Measurements from ENCODE around the gene CFL1. TPM values are rescaled to one million over a fixed set of nuclear protein-coding genes. Genes with fewer than 3 reads are reported as not detected.
A peak's percentile ranks its signal among the peaks of the same experiment; 100 is the strongest.

Gene CFL1
- total and polyA plus RNA-seq, 2 of the 4 experiments (the other 2 are of a cell fraction) = 960 to 2,231 TPM

DNA sequence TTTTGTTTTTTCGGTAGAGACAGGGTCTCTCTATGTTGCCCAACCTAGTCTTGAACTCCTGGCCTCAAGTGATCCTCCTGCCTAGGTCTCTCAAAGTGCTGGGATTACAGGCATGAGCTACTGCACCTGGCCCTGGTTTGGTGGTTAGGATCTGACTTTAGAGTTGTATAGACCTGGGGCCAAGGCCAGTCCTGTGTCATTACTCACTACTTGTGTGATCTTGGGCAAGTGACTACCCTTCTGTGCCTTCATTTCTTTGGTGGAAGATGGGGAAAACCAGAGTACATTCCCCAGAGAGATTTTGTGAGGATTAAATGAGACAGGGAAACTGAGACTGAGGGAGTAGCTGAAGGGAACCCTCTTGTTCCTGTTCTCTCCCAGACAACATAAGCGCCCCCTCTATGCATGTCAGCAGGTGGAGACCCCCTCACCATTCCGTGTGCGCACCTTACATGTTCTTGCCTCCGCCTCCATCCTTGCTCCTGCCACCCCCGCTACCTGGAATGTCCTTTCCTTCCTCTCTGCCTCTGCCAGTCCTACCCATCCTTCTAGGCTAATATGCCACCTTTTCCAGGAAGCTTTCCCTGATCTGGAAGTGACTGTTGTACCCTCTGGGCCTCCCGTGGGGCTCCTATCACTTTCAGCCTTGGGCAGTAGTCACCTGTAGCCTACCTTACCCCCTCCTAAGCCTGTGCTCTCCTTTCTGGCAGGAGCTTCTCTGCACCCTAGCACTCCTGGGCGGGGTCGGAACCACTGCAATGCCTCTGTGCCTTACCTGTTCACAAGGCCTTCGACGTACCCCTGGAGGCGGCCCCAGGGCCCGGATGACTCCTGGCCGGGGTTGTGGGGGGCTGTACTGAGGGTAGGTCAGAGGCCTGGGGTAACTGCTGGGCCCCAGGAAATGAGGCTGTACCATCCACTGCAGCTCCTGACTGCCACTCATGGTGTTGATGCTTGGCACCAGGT lies 38.3 kb upstream of the CFL1 start:
- BruUV-seq (replicated peaks) = no TSS peak
- TF ChIP-seq POLR2A (IDR thresholded peaks at IDR 0.05; ENCODE audit: low read depth, low read length) = peak; percentile 17; the same call in 1 of the 2 replicates
- no peak for TF ChIP-seq MXI1 (IDR thresholded peaks at IDR 0.05; ENCODE audit: borderline replicate concordance, low read depth, low read length)
- Histone ChIP-seq H2AK5ac (ENCODE audit: low read depth, low read length) (peak overlapping the region; percentile 45), H3K79me1 (ENCODE audit: low read depth in 1 of 2, low read length in 2 of 2) (peaks cover 8 to 30% of the 10 kb centered on the region in 2 experiments), H3K9me3 (ENCODE audit: control insufficient read depth, insufficient read depth, low read length) (no peaks in the 10 kb centered on the region), H3K18ac (ENCODE audit: low read depth, low read length) (peak overlapping the region; percentile 17; the same call in 1 of the 2 replicates), H4K91ac (ENCODE audit: insufficient read depth, low read depth, low read length) (peak overlapping the region; percentile 24), H4K20me1 (ENCODE audit: insufficient read depth, low read length) (peaks cover 83% of the 10 kb centered on the region), H3K9ac (ENCODE audit: low read depth, low read length) (peak overlapping the region; percentile 54; the same call in 1 of the 2 replicates), H3K27me3 (ENCODE audit: control insufficient read depth, insufficient read depth, low read length) (no peaks in the 10 kb centered on the region), H2BK120ac (ENCODE audit: low read depth, low read length) (peak overlapping the region; percentile 58), H4K5ac (ENCODE audit: low read depth, low read length) (peak overlapping the region; percentile 14), H4K8ac (ENCODE audit: low read depth in 2 of 2, low read length in 2 of 2) (peak overlapping the region; percentile 84 to 93; a peak in 3 of 4 replicates), H3K36me3 (ENCODE audit: control insufficient read depth, insufficient read depth, low read length) (peaks cover 46% of the 10 kb centered on the region), H3K14ac (replicated peaks; ENCODE audit: low read depth, low read length) (peak overlapping the region; percentile 97), H3K27ac (ENCODE audit: insufficient read depth, low read length) (peak overlapping the region; percentile 28), H3K23ac (ENCODE audit: low read depth, low read length) (peak overlapping the region; percentile 99), H2AK9ac (replicated peaks; ENCODE audit: low read depth, low read length, poor library complexity) (peak overlapping the region; percentile 92), H2BK15ac (ENCODE audit: low read depth, low read length) (no peak overlapping the region), H3K4me1 (ENCODE audit: control insufficient read depth, insufficient read depth, low read length) (peaks cover 35% of the 10 kb centered on the region), H3K4me2 (ENCODE audit: low read depth, low read length) (peak overlapping the region; percentile 69), H3K9me1 (ENCODE audit: insufficient read depth, low read length) (peaks cover 7% of the 10 kb centered on the region; the same call in 1 of the 2 replicates), H2BK5ac (ENCODE audit: low read depth, low read length, poor library complexity, severe bottlenecking) (peak overlapping the region; percentile 72), H3K4ac (ENCODE audit: low read depth, low read length) (peak overlapping the region; percentile 93), H2AFZ (replicated peaks; ENCODE audit: low read length, poor library complexity) (peak overlapping the region; percentile 59), H3K4me3 (ENCODE audit: insufficient read depth, low read depth, low read length) (peak overlapping the region; percentile 98; the same call in 1 of the 2 replicates), H2BK20ac (ENCODE audit: low read depth, low read length) (no peak overlapping the region), H3K56ac (ENCODE audit: extremely low read depth, insufficient read depth, low read length) (peak overlapping the region; percentile 62; the same call in 1 of the 2 replicates)
- dilution Hi-C loops (cut with HindIII; ENCODE audit: low sequenced_read_pairs, unreplicated experiment) (no loop called here), intact Hi-C loops (cut with micrococcal nuclease) (no loop called here), in situ Hi-C loops (cut with MboI; ENCODE audit: low sequenced_read_pairs) (no loop called here)
- ChIA-PET POLR2A (ENCODE audit: unreplicated experiment) (interaction anchor here (0.9 kb wide), 1 partner anchor 8 kb away, joined by 7 read pairs; the partner anchor contains the start of gene FIBP), CTCF (interaction anchor here (1.2 kb wide), 1 partner anchor 126 kb away, joined by 4 read pairs; no protein-coding TSS in a partner anchor)
- WGBS, 2 experiments (ENCODE audit: extremely low coverage in 2 of 2, insufficient read length in 1 of 2) = 75% methylated on average over 4 of the region's 14 CpGs; no CpG with 5 or more reads in 1 of the 2 experiments
- DNase-seq (no peak), ATAC-seq (ENCODE audit: low read depth) (no peak)
